NK-92 (cell line): ENCODE data around the gene AMHR2.

Experiments used
- DNase-seq: peaks from one replicate; lab custom pipeline; 2025; ENCODE audit not compliant: unreplicated experiment; lab: John Stamatoyannopoulos, UW

AMHR2 gene

GRCh38 chr12:53479331-53479730 lies 55.7 kb downstream of the AMHR2 start:
- no peak for DNase-seq

- no peak for DNase-seq
Observed at GRCh38 chr12:53480491-53481442, 57.1 kb downstream of the AMHR2 start.
